HCT116 (cell line): Measurements from ENCODE around the gene PKD2L2. TPM values are rescaled to one million over a fixed set of nuclear protein-coding genes. Genes with fewer than 3 reads are reported as not detected.

Experiments used
- ATAC-seq: fragments of 200-7000 bp; cut with Tn5 transposase; 2 replicates; pipeline ENCODE4 v1.9.1; 2020; ENCODE audit warnings: mild to moderate bottlenecking, moderate library complexity
- BruUV-seq: library from RNA; stranded (reverse); fragments of 400-500 nt; replicated peaks from 2 replicates; lab custom pipeline; 2021; lab: Mats Ljungman, UMichigan
- CTCF ChIA-PET: fragments of 300-600 bp; sonication (Branson Sonifier 250); formaldehyde crosslinking; loops from one replicate; lab custom pipeline; 2021; ENCODE audit warnings: antibody characterized with exemption; lab: Charles Lee
- POLR2A ChIA-PET: fragments of 300-600, 350-600 bp; sonication (Branson Sonifier 250); formaldehyde crosslinking; loops from one replicate; lab custom pipeline; 2021; ENCODE audit warnings: antibody characterized with exemption; lab: Charles Lee
- RAD21 ChIA-PET, 2 experiments: fragments of 300-600 bp; sonication (Branson Sonifier 250); formaldehyde crosslinking; loops; one replicate each; lab custom pipeline; 2023; ENCODE audit warnings: low total read pairs in 2 of 2; ENCODE audit not compliant: uncharacterized antibody in 2 of 2, unreplicated experiment in 2 of 2, low non-redundant PET in 1 of 2; lab: Charles Lee
- DNase-seq: peaks from one replicate; pipeline ENCODE4 v3.0.0-alpha.2; 2010; ENCODE audit warnings: low read depth, low spot score
- H2AFZ ChIP-seq: fragments of 200-600 bp; shearing (Covaris generic), sonication (generic); 2 replicates; pipeline ENCODE4 v1.6.1; 2017; ENCODE audit warnings: low read depth, mixed run types, mixed read lengths, antibody characterized with exemption, low read length; ENCODE audit not compliant: poor library complexity, severe bottlenecking
- H3K27ac ChIP-seq: 2 replicates; pipeline ENCODE4 v1.5.1; 2012; ENCODE audit warnings: low read depth, low read length
- H3K27me3 ChIP-seq: fragments of 200-600 bp; sonication (generic); 2 replicates; pipeline ENCODE4 v1.6.1; 2016; ENCODE audit warnings: mixed run types, low read length, mixed read lengths; ENCODE audit not compliant: insufficient read depth
- H3K36me3 ChIP-seq, 2 experiments: fragments of 200-500 bp in 1 of 2; fragments of 200-600 bp in 1 of 2; sonication (Bioruptor generic) in 1 of 2; sonication (generic) in 1 of 2; 2 replicates each; pipeline versions ENCODE4 v1.5.1 to v1.6.1; 2014 to 2016; ENCODE audit warnings: low read length in 2 of 2, inconsistent platforms in 1 of 2, mixed read lengths in 1 of 2, mixed run types in 1 of 2; ENCODE audit not compliant: insufficient read depth in 2 of 2, control insufficient read depth in 1 of 2
- H3K4me1 ChIP-seq, 2 experiments: fragments of 200-600 bp in 1 of 2; sonication (generic) in 1 of 2; 2 replicates each; pipeline versions ENCODE4 v1.5.1 to v1.6.1; 2012 to 2017; ENCODE audit warnings: low read length in 2 of 2, inconsistent platforms in 1 of 2, mild to moderate bottlenecking in 1 of 2, mixed read lengths in 1 of 2, mixed run types in 1 of 2, moderate library complexity in 1 of 2; ENCODE audit not compliant: insufficient read depth in 2 of 2, control insufficient read depth in 1 of 2
- H3K4me2 ChIP-seq: fragments of 200-600 bp; sonication (generic); 2 replicates; pipeline ENCODE4 v1.6.1; 2017; ENCODE audit warnings: mixed run types, low read length, mixed read lengths
- H3K4me3 ChIP-seq, 2 experiments: fragments of 200-600 bp in 1 of 2; sonication (generic) in 1 of 2; replicated peaks in 1 of 2; 2 replicates each; pipeline ENCODE4 v1.5.1; 2011 to 2016; ENCODE audit warnings: low read length in 2 of 2, control low read depth in 1 of 2, low read depth in 1 of 2, mild to moderate bottlenecking in 1 of 2, mixed read lengths in 1 of 2, mixed run types in 1 of 2
- H3K79me2 ChIP-seq: fragments of 200-600 bp; sonication (generic); 2 replicates; pipeline ENCODE4 v1.6.1; 2017; ENCODE audit warnings: mild to moderate bottlenecking, mixed run types, low read length, moderate library complexity, mixed read lengths; ENCODE audit not compliant: insufficient read depth
- H3K9ac ChIP-seq: fragments of 200-600 bp; sonication (generic); 2 replicates; pipeline ENCODE4 v1.6.1; 2016; ENCODE audit warnings: low read length, mixed read lengths
- H3K9me2 ChIP-seq: fragments of 200-600 bp; sonication (generic), shearing (Covaris generic); 2 replicates; pipeline ENCODE4 v1.6.1; 2017; ENCODE audit warnings: mixed run types, mild to moderate bottlenecking, moderate library complexity; ENCODE audit not compliant: insufficient read depth
- H3K9me3 ChIP-seq, 2 experiments: fragments of 200-500 bp in 1 of 2; fragments of 200-600 bp in 1 of 2; sonication (Bioruptor generic) in 1 of 2; sonication (generic) in 1 of 2; 2 replicates each; pipeline ENCODE4 v1.6.1; 2014 to 2017; ENCODE audit warnings: low read length in 2 of 2, mixed read lengths in 2 of 2, inconsistent platforms in 1 of 2, low read depth in 1 of 2, mild to moderate bottlenecking in 1 of 2, mixed run types in 1 of 2, moderate library complexity in 1 of 2; ENCODE audit not compliant: control insufficient read depth in 1 of 2, insufficient read depth in 1 of 2
- H4K20me1 ChIP-seq: fragments of 200-600 bp; sonication (generic), shearing (Covaris generic); 2 replicates; pipeline ENCODE4 v1.6.1; 2017; ENCODE audit warnings: mixed run types, mild to moderate bottlenecking, moderate library complexity; ENCODE audit not compliant: insufficient read depth
- CBX3 ChIP-seq: IDR thresholded peaks from 2 replicates; pipeline ENCODE4 v1.6.1; 2012; ENCODE audit warnings: low read depth
- CEBPB ChIP-seq: IDR thresholded peaks from 2 replicates; pipeline ENCODE4 v1.6.1; 2012; ENCODE audit warnings: low read depth
- EGR1 ChIP-seq: IDR thresholded peaks from 2 replicates; pipeline ENCODE4 v1.6.1; 2012; ENCODE audit warnings: low read depth
- ELF1 ChIP-seq: IDR thresholded peaks from 2 replicates; pipeline ENCODE4 v1.6.1; 2012; ENCODE audit warnings: low read depth, borderline replicate concordance
- EZH2 ChIP-seq: fragments of 200-600 bp; sonication (generic); IDR thresholded peaks from 2 replicates; pipeline ENCODE4 v1.6.1; 2017; ENCODE audit warnings: antibody characterized with exemption, mixed run types
- EZH2phosphoT487 ChIP-seq: fragments of 200-600 bp; IDR thresholded peaks from 2 replicates; pipeline ENCODE4 v1.6.1; 2018; ENCODE audit warnings: antibody characterized with exemption, borderline replicate concordance
- FOSL1 ChIP-seq: IDR thresholded peaks from 2 replicates; pipeline ENCODE4 v1.6.1; 2012; ENCODE audit warnings: low read depth
- POLR2A ChIP-seq: IDR thresholded peaks from 2 replicates; pipeline ENCODE4 v1.7.0; 2011; ENCODE audit warnings: borderline replicate concordance; ENCODE audit not compliant: insufficient read depth, insufficient read length; ENCODE audit errors: extremely low read depth
- POLR2AphosphoS5 ChIP-seq: IDR thresholded peaks from 2 replicates; pipeline ENCODE4 v1.6.1; 2011; ENCODE audit warnings: mild to moderate bottlenecking, low read depth, low read length, moderate library complexity
- RAD21 ChIP-seq: IDR thresholded peaks from 2 replicates; pipeline ENCODE4 v1.6.1; 2012; ENCODE audit warnings: low read depth, mild to moderate bottlenecking
- SIN3A ChIP-seq: IDR thresholded peaks from 2 replicates; pipeline ENCODE4 v1.6.1; 2012; ENCODE audit warnings: low read depth
- YY1 ChIP-seq: IDR thresholded peaks from 2 replicates; pipeline ENCODE4 v1.6.1; 2011; ENCODE audit warnings: low read length, low read depth, moderate library complexity, mild to moderate bottlenecking; ENCODE audit not compliant: insufficient replicate concordance; ENCODE audit errors: extremely low read depth
- ZFX ChIP-seq: fragments of 450-650 bp; IDR thresholded peaks from 2 replicates; pipeline ENCODE4 v1.6.1; 2017
- ZNF274 ChIP-seq: fragments of 200-500 bp; sonication (Bioruptor generic); IDR thresholded peaks from 2 replicates; pipeline ENCODE4 v1.6.1; 2014; ENCODE audit warnings: mild to moderate bottlenecking, low read depth, low read length, inconsistent platforms
- intact Hi-C: fragments of 100-400 bp; cut with micrococcal nuclease; formaldehyde crosslinking; loops from 2 replicates; pipeline ENCODE4 v1.10.0; 2022
- total RNA-seq: library from RNA; stranded (reverse); gene quantifications from one replicate; pipeline ENCODE4 v1.2.1, GENCODE V29; 2021; ENCODE audit not compliant: unreplicated experiment
- TF ChIP-seq, protein P1 (sequence below): IDR thresholded peaks from 2 replicates; pipeline ENCODE4 v1.6.1; 2012
- TF ChIP-seq, protein P2 (sequence below): IDR thresholded peaks from 2 replicates; pipeline ENCODE4 v1.6.1; 2012; ENCODE audit warnings: low read depth

The PKD2L2 gene
- total RNA-seq, 1 experiment from 2014 or later: not detected

DNA sequence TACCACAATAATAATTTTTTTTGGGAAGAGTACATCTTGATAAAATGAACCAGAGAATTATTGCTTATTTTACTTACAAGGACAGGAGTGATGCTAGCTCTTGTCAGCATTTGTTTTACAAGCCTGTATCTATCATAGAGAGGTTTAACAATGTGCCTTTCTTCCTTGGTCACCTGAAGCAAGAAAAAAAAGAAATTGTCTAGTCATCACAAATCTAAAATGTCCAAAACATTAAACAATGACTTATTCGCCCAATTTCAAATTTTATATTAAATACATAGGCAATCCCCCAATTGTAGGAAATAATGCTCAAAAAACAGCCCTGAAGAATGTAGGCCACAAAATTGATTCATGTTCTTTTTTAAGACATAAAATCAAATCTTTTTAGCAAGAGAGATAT is 56.6 kb downstream of the PKD2L2 start:
- H2AFZ ChIP-seq: no peak overlapping the region
- intact Hi-C loops: no loop called here
- no peak for DNase-seq
- no peak for TF ChIP-seq POLR2A
- no peak for TF ChIP-seq ELF1
- TF ChIP-seq CBX3: no peak
- TF ChIP-seq RAD21: no peak
- TF ChIP-seq SIN3A: no peak
- no peak for TF ChIP-seq FOSL1
- TF ChIP-seq, protein P1, sequence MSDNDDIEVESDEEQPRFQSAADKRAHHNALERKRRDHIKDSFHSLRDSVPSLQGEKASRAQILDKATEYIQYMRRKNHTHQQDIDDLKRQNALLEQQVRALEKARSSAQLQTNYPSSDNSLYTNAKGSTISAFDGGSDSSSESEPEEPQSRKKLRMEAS: no peak
- no peak for TF ChIP-seq CEBPB
- TF ChIP-seq, protein P2, sequence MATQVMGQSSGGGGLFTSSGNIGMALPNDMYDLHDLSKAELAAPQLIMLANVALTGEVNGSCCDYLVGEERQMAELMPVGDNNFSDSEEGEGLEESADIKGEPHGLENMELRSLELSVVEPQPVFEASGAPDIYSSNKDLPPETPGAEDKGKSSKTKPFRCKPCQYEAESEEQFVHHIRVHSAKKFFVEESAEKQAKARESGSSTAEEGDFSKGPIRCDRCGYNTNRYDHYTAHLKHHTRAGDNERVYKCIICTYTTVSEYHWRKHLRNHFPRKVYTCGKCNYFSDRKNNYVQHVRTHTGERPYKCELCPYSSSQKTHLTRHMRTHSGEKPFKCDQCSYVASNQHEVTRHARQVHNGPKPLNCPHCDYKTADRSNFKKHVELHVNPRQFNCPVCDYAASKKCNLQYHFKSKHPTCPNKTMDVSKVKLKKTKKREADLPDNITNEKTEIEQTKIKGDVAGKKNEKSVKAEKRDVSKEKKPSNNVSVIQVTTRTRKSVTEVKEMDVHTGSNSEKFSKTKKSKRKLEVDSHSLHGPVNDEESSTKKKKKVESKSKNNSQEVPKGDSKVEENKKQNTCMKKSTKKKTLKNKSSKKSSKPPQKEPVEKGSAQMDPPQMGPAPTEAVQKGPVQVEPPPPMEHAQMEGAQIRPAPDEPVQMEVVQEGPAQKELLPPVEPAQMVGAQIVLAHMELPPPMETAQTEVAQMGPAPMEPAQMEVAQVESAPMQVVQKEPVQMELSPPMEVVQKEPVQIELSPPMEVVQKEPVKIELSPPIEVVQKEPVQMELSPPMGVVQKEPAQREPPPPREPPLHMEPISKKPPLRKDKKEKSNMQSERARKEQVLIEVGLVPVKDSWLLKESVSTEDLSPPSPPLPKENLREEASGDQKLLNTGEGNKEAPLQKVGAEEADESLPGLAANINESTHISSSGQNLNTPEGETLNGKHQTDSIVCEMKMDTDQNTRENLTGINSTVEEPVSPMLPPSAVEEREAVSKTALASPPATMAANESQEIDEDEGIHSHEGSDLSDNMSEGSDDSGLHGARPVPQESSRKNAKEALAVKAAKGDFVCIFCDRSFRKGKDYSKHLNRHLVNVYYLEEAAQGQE: no peak
- TF ChIP-seq POLR2AphosphoS5: no peak
- TF ChIP-seq EGR1: no peak
- TF ChIP-seq EZH2: no peak
- TF ChIP-seq ZFX: no peak
- TF ChIP-seq ZNF274: no peak
- TF ChIP-seq EZH2phosphoT487: no peak
- no peak for TF ChIP-seq YY1
- H3K27ac ChIP-seq: no peak overlapping the region
- no peaks in the 10 kb centered on the region for H3K27me3 ChIP-seq
- H3K4me3 ChIP-seq: no peak overlapping the region
- H3K79me2 ChIP-seq: no peaks in the 10 kb centered on the region
- ATAC-seq: no peak
- ChIA-PET POLR2A (no interaction called here), CTCF (no interaction called here), RAD21 (no interaction called here)
- BruUV-seq: no TSS peak
- H3K4me1 ChIP-seq: no peaks in the 10 kb centered on the region
- H3K9me3 ChIP-seq: no peaks in the 10 kb centered on the region
- no peak overlapping the region for H3K4me2 ChIP-seq
- H4K20me1 ChIP-seq: no peaks in the 10 kb centered on the region
- no peaks in the 10 kb centered on the region for H3K9me2 ChIP-seq
- no peak overlapping the region for H3K9ac ChIP-seq
- H3K36me3 ChIP-seq: peaks cover 41 to 59% of the 10 kb centered on the region in 2 experiments
